ENCODE results near the gene PLA2G2F.

PLA2G2F gene

GRCh38 chr1:20183035-20183434 is 43.9 kb downstream of the PLA2G2F start:
- Histone ChIP-seq H3K23ac (ENCODE audit: low read depth, low read length, poor library complexity) (no peak overlapping the region), H3K14ac (ENCODE audit: low read length) (no peak overlapping the region), H2BK12ac (ENCODE audit: low read length) (no peak overlapping the region), H3K9me3 (replicated peaks in 1 of 2; ENCODE audit: control insufficient read depth in 2 of 2, insufficient read depth in 1 of 2, low read depth in 1 of 2, low read length in 2 of 2) (peaks cover 0 to 4% of the 10 kb centered on the region in 2 donors), H3K4ac (ENCODE audit: low read length) (no peak overlapping the region), H2BK15ac (ENCODE audit: low read length) (no peak overlapping the region), H3K4me1 (ENCODE audit: control insufficient read depth in 2 of 2, insufficient read depth in 1 of 2, low read depth in 1 of 2, low read length in 2 of 2) (peaks cover 3 to 5% of the 10 kb centered on the region in 2 donors), H4K8ac (ENCODE audit: low read depth, low read length) (no peak overlapping the region), H3K27me3 (ENCODE audit: control insufficient read depth in 3 of 3, insufficient read depth in 3 of 3, low read depth in 1 of 3, low read length in 3 of 3) (peaks cover 0 to 41% (median 7%) of the 10 kb centered on the region in 3 experiments), H2BK120ac (ENCODE audit: low read depth, low read length) (no peak overlapping the region), H2BK5ac (ENCODE audit: low read length) (no peak overlapping the region), H3K9ac (ENCODE audit: low read depth, low read length, poor library complexity) (no peak overlapping the region), H2AK5ac (ENCODE audit: low read depth, low read length) (no peak overlapping the region), H3K79me1 (ENCODE audit: low read depth, low read length) (no peaks in the 10 kb centered on the region), H4K91ac (ENCODE audit: low read depth, low read length, poor library complexity) (no peak overlapping the region), H3K4me3 (ENCODE audit: low read length in 2 of 2) (no peak overlapping the region), H3K18ac (ENCODE audit: low read length) (no peak overlapping the region), H2AFZ (ENCODE audit: low read length) (no peak overlapping the region), H3K36me3 (replicated peaks in 1 of 2; ENCODE audit: control insufficient read depth in 2 of 2, insufficient read depth in 2 of 2, low read length in 2 of 2) (no peaks in the 10 kb centered on the region), H3K4me2 (ENCODE audit: insufficient read depth, low read length, poor library complexity, severe bottlenecking) (no peak overlapping the region), H3K27ac (replicated peaks; ENCODE audit: low read length) (no peak overlapping the region)
- no CpG with 5 or more reads among the region's 10 CpGs for WGBS, 2 donors (ENCODE audit: extremely low coverage in 2 of 2, insufficient read length in 2 of 2, insufficient replicate concordance in 1 of 2)
- no peak for DNase-seq (ENCODE audit: low spot score)

GRCh38 chr1:20183616-20184271 is 44.6 kb downstream of the PLA2G2F start:
- Histone ChIP-seq H3K9ac (ENCODE audit: low read depth, low read length, poor library complexity) (no peak overlapping the region), H3K4me3 (ENCODE audit: low read length in 2 of 2) (no peak overlapping the region), H3K4me1 (ENCODE audit: control insufficient read depth in 2 of 2, insufficient read depth in 1 of 2, low read depth in 1 of 2, low read length in 2 of 2) (peaks cover 3 to 5% of the 10 kb centered on the region in 2 donors), H2BK5ac (ENCODE audit: low read length) (no peak overlapping the region), H3K4ac (ENCODE audit: low read length) (no peak overlapping the region), H3K27ac (replicated peaks; ENCODE audit: low read length) (no peak overlapping the region), H3K27me3 (ENCODE audit: control insufficient read depth in 3 of 3, insufficient read depth in 3 of 3, low read depth in 1 of 3, low read length in 3 of 3) (peaks cover 0 to 48% (median 7%) of the 10 kb centered on the region in 3 experiments), H3K79me1 (ENCODE audit: low read depth, low read length) (no peaks in the 10 kb centered on the region), H4K91ac (ENCODE audit: low read depth, low read length, poor library complexity) (no peak overlapping the region), H2BK15ac (ENCODE audit: low read length) (no peak overlapping the region), H2BK120ac (ENCODE audit: low read depth, low read length) (no peak overlapping the region), H3K23ac (ENCODE audit: low read depth, low read length, poor library complexity) (no peak overlapping the region), H3K14ac (ENCODE audit: low read length) (no peak overlapping the region), H3K9me3 (replicated peaks in 1 of 2; ENCODE audit: control insufficient read depth in 2 of 2, insufficient read depth in 1 of 2, low read depth in 1 of 2, low read length in 2 of 2) (peaks cover 0 to 4% of the 10 kb centered on the region in 2 donors), H2AK5ac (ENCODE audit: low read depth, low read length) (peak overlapping the region; percentile 37), H2AFZ (ENCODE audit: low read length) (no peak overlapping the region), H3K36me3 (replicated peaks in 1 of 2; ENCODE audit: control insufficient read depth in 2 of 2, insufficient read depth in 2 of 2, low read length in 2 of 2) (no peaks in the 10 kb centered on the region), H3K18ac (ENCODE audit: low read length) (no peak overlapping the region), H2BK12ac (ENCODE audit: low read length) (no peak overlapping the region), H4K8ac (ENCODE audit: low read depth, low read length) (no peak overlapping the region), H3K4me2 (ENCODE audit: insufficient read depth, low read length, poor library complexity, severe bottlenecking) (no peak overlapping the region)
- no peak for DNase-seq (ENCODE audit: low spot score)
- WGBS, 2 donors (ENCODE audit: extremely low coverage in 2 of 2, insufficient read length in 2 of 2, insufficient replicate concordance in 1 of 2), result no CpG with 5 or more reads among the region's 13 CpGs

- no peak overlapping the region for H2BK15ac ChIP-seq (ENCODE audit: low read length)
- H3K27me3 ChIP-seq (ENCODE audit: control insufficient read depth in 3 of 3, insufficient read depth in 3 of 3, low read depth in 1 of 3, low read length in 3 of 3), result peaks cover 0 to 52% (median 7%) of the 10 kb centered on the region in 3 experiments
- no peak overlapping the region for H3K18ac ChIP-seq (ENCODE audit: low read length)
- H3K4me1 ChIP-seq (ENCODE audit: control insufficient read depth in 2 of 2, insufficient read depth in 1 of 2, low read depth in 1 of 2, low read length in 2 of 2), result peaks cover 3 to 5% of the 10 kb centered on the region in 2 donors
- H3K9me3 ChIP-seq (replicated peaks in 1 of 2; ENCODE audit: control insufficient read depth in 2 of 2, insufficient read depth in 1 of 2, low read depth in 1 of 2, low read length in 2 of 2), result peaks cover 0 to 4% of the 10 kb centered on the region in 2 donors
- WGBS, 2 donors (ENCODE audit: extremely low coverage in 2 of 2, insufficient read length in 2 of 2, insufficient replicate concordance in 1 of 2), result no CpG with 5 or more reads among the region's 6 CpGs
- H3K9ac ChIP-seq (ENCODE audit: low read depth, low read length, poor library complexity), result no peak overlapping the region
- no peak overlapping the region for H4K91ac ChIP-seq (ENCODE audit: low read depth, low read length, poor library complexity)
- H2AK5ac ChIP-seq (ENCODE audit: low read depth, low read length), result no peak overlapping the region
- no peak overlapping the region for H3K4ac ChIP-seq (ENCODE audit: low read length)
- H4K8ac ChIP-seq (ENCODE audit: low read depth, low read length), result no peak overlapping the region
- H2AFZ ChIP-seq (ENCODE audit: low read length), result no peak overlapping the region
- no peak overlapping the region for H3K4me2 ChIP-seq (ENCODE audit: insufficient read depth, low read length, poor library complexity, severe bottlenecking)
- no peak for DNase-seq (ENCODE audit: low spot score)
- H2BK5ac ChIP-seq (ENCODE audit: low read length), result no peak overlapping the region
- no peak overlapping the region for H2BK12ac ChIP-seq (ENCODE audit: low read length)
- no peak overlapping the region for H2BK120ac ChIP-seq (ENCODE audit: low read depth, low read length)
- no peak overlapping the region for H3K23ac ChIP-seq (ENCODE audit: low read depth, low read length, poor library complexity)
- H3K36me3 ChIP-seq (replicated peaks in 1 of 2; ENCODE audit: control insufficient read depth in 2 of 2, insufficient read depth in 2 of 2, low read length in 2 of 2), result no peaks in the 10 kb centered on the region
- no peak overlapping the region for H3K27ac ChIP-seq (replicated peaks; ENCODE audit: low read length)
- H3K4me3 ChIP-seq (ENCODE audit: low read length in 2 of 2), result no peak overlapping the region
- no peaks in the 10 kb centered on the region for H3K79me1 ChIP-seq (ENCODE audit: low read depth, low read length)
- H3K14ac ChIP-seq (ENCODE audit: low read length), result no peak overlapping the region
Measured at GRCh38 chr1:20184481-20184900, 45.4 kb downstream of the PLA2G2F start.

GRCh38 chr1:20184997-20185833 is 46.1 kb downstream of the PLA2G2F start:
- H2BK15ac ChIP-seq (ENCODE audit: low read length), result no peak overlapping the region
- no peak overlapping the region for H3K27ac ChIP-seq (replicated peaks; ENCODE audit: low read length)
- peak overlapping the region; percentile 40 for H4K91ac ChIP-seq (ENCODE audit: low read depth, low read length, poor library complexity)
- H3K9ac ChIP-seq (ENCODE audit: low read depth, low read length, poor library complexity), result no peak overlapping the region
- peak overlapping the region; percentile 95 for H3K4me2 ChIP-seq (ENCODE audit: insufficient read depth, low read length, poor library complexity, severe bottlenecking)
- no CpG with 5 or more reads among the region's 17 CpGs for WGBS, 2 donors (ENCODE audit: extremely low coverage in 2 of 2, insufficient read length in 2 of 2, insufficient replicate concordance in 1 of 2)
- H3K36me3 ChIP-seq (replicated peaks in 1 of 2; ENCODE audit: control insufficient read depth in 2 of 2, insufficient read depth in 2 of 2, low read length in 2 of 2), result no peaks in the 10 kb centered on the region
- peak overlapping the region; percentile 94 for H2AFZ ChIP-seq (ENCODE audit: low read length)
- DNase-seq (ENCODE audit: low spot score), result no peak
- H4K8ac ChIP-seq (ENCODE audit: low read depth, low read length), result no peak overlapping the region
- peak overlapping the region; percentile 2 for H2BK12ac ChIP-seq (ENCODE audit: low read length)
- H2BK120ac ChIP-seq (ENCODE audit: low read depth, low read length), result no peak overlapping the region
- H3K4me1 ChIP-seq (ENCODE audit: control insufficient read depth in 2 of 2, insufficient read depth in 1 of 2, low read depth in 1 of 2, low read length in 2 of 2), result peaks cover 3 to 5% of the 10 kb centered on the region in 2 donors
- no peak overlapping the region for H3K4ac ChIP-seq (ENCODE audit: low read length)
- no peak overlapping the region for H3K14ac ChIP-seq (ENCODE audit: low read length)
- H3K9me3 ChIP-seq (replicated peaks in 1 of 2; ENCODE audit: control insufficient read depth in 2 of 2, insufficient read depth in 1 of 2, low read depth in 1 of 2, low read length in 2 of 2), result no peaks in the 10 kb centered on the region
- no peaks in the 10 kb centered on the region for H3K79me1 ChIP-seq (ENCODE audit: low read depth, low read length)
- no peak overlapping the region for H3K23ac ChIP-seq (ENCODE audit: low read depth, low read length, poor library complexity)
- no peak overlapping the region for H2AK5ac ChIP-seq (ENCODE audit: low read depth, low read length)
- H3K4me3 ChIP-seq (ENCODE audit: low read length in 2 of 2), result peak overlapping the region in 1 of 2 donors; percentile 57
- H2BK5ac ChIP-seq (ENCODE audit: low read length), result no peak overlapping the region
- H3K27me3 ChIP-seq (ENCODE audit: control insufficient read depth in 3 of 3, insufficient read depth in 3 of 3, low read depth in 1 of 3, low read length in 3 of 3), result peaks cover 0 to 53% (median 7%) of the 10 kb centered on the region in 3 experiments
- H3K18ac ChIP-seq (ENCODE audit: low read length), result peak overlapping the region; percentile 77
